ENCODE results near the gene ETFDH.
"Not testable (repeated sequence)": the region's sequence is repeated elsewhere in the genome, so short reads cannot be mapped to it uniquely, and the experiment has no call there.

ETFDH gene

GRCh38 chr4:158739600-158739999 lies 67.5 kb downstream of the ETFDH start:
- TF ChIP-seq CTCF (IDR thresholded peaks at IDR 0.05; ENCODE audit: low read length) (no peak), EZH2phosphoT487 (IDR thresholded peaks at IDR 0.05; ENCODE audit: low read length) (no peak), EZH2 (optimal IDR thresholded peaks at IDR 0.05; ENCODE audit: low read depth, low read length) (no peak)
- no peaks in the 10 kb centered on the region for H3F3A ChIP-seq (ENCODE audit: insufficient read depth, low read length)
- H3K4me3 ChIP-seq (ENCODE audit: low read length) = no peak overlapping the region
- H3K27ac ChIP-seq (ENCODE audit: low read length) = no peak overlapping the region
- no peak overlapping the region for H3K4me2 ChIP-seq (ENCODE audit: low read depth, low read length)
- DNase-seq = no peak
- no peaks in the 10 kb centered on the region for H3K4me1 ChIP-seq (ENCODE audit: low read length)
- H3K9me2 ChIP-seq (replicated peaks; ENCODE audit: insufficient read depth, low read length) = no peaks in the 10 kb centered on the region
- H3K27me3 ChIP-seq (replicated peaks; ENCODE audit: insufficient read depth, low read length) = no peaks in the 10 kb centered on the region
- H3K9ac ChIP-seq (ENCODE audit: low read length) = no peak overlapping the region
- H2AFZ ChIP-seq (ENCODE audit: low read length) = no peak overlapping the region
- no peaks in the 10 kb centered on the region for H4K20me1 ChIP-seq (ENCODE audit: insufficient read depth, low read length)
- no peaks in the 10 kb centered on the region for H3K9me3 ChIP-seq (replicated peaks; ENCODE audit: insufficient read depth, low read length)
- H3K36me3 ChIP-seq (replicated peaks; ENCODE audit: insufficient read depth, low read length) = no peaks in the 10 kb centered on the region
- H3K79me2 ChIP-seq (ENCODE audit: low read length) = no peaks in the 10 kb centered on the region

- Histone ChIP-seq H3K9me2 (replicated peaks; ENCODE audit: insufficient read depth, low read length) (no peaks in the 10 kb centered on the region), H3K36me3 (replicated peaks; ENCODE audit: insufficient read depth, low read length) (no peaks in the 10 kb centered on the region), H3K9ac (ENCODE audit: low read length) (no peak overlapping the region), H4K20me1 (ENCODE audit: insufficient read depth, low read length) (no peaks in the 10 kb centered on the region), H3K9me3 (replicated peaks; ENCODE audit: insufficient read depth, low read length) (no peaks in the 10 kb centered on the region), H3K4me2 (ENCODE audit: low read depth, low read length) (no peak overlapping the region), H3K27ac (ENCODE audit: low read length) (no peak overlapping the region), H3K4me3 (ENCODE audit: low read length) (no peak overlapping the region), H3K27me3 (replicated peaks; ENCODE audit: insufficient read depth, low read length) (no peaks in the 10 kb centered on the region), H3K79me2 (ENCODE audit: low read length) (no peaks in the 10 kb centered on the region), H3K4me1 (ENCODE audit: low read length) (no peaks in the 10 kb centered on the region), H2AFZ (ENCODE audit: low read length) (no peak overlapping the region), H3F3A (ENCODE audit: insufficient read depth, low read length) (no peaks in the 10 kb centered on the region)
- no peak for DNase-seq
- no peak for TF ChIP-seq CTCF (IDR thresholded peaks at IDR 0.05; ENCODE audit: low read length)
- TF ChIP-seq EZH2phosphoT487 (IDR thresholded peaks at IDR 0.05; ENCODE audit: low read length) = no peak
- TF ChIP-seq EZH2 (optimal IDR thresholded peaks at IDR 0.05; ENCODE audit: low read depth, low read length) = no peak
These were observed 69.4 kb downstream of the ETFDH start for GRCh38 chr4:158741326-158742021.

GRCh38 chr4:158746537-158746936 lies 74.4 kb downstream of the ETFDH start:
- not testable (repeated sequence) for H3K4me2 ChIP-seq (ENCODE audit: low read depth, low read length); H3K9me3 ChIP-seq (replicated peaks; ENCODE audit: insufficient read depth, low read length); H4K20me1 ChIP-seq (ENCODE audit: insufficient read depth, low read length); H3K4me3 ChIP-seq (ENCODE audit: low read length); H2AFZ ChIP-seq (ENCODE audit: low read length); DNase-seq; H3K79me2 ChIP-seq (ENCODE audit: low read length); H3F3A ChIP-seq (ENCODE audit: insufficient read depth, low read length); H3K27me3 ChIP-seq (replicated peaks; ENCODE audit: insufficient read depth, low read length); H3K9ac ChIP-seq (ENCODE audit: low read length); H3K36me3 ChIP-seq (replicated peaks; ENCODE audit: insufficient read depth, low read length); H3K9me2 ChIP-seq (replicated peaks; ENCODE audit: insufficient read depth, low read length); H3K4me1 ChIP-seq (ENCODE audit: low read length); H3K27ac ChIP-seq (ENCODE audit: low read length)

GRCh38 chr4:158750379-158750778 lies 78.3 kb downstream of the ETFDH start:
- H3K79me2 ChIP-seq (ENCODE audit: low read length) = no peaks in the 10 kb centered on the region
- H3K9ac ChIP-seq (ENCODE audit: low read length) = no peak overlapping the region
- H3K9me3 ChIP-seq (replicated peaks; ENCODE audit: insufficient read depth, low read length) = no peaks in the 10 kb centered on the region
- H3K27ac ChIP-seq (ENCODE audit: low read length) = no peak overlapping the region
- no peaks in the 10 kb centered on the region for H3K36me3 ChIP-seq (replicated peaks; ENCODE audit: insufficient read depth, low read length)
- no peaks in the 10 kb centered on the region for H3K4me1 ChIP-seq (ENCODE audit: low read length)
- no peak overlapping the region for H2AFZ ChIP-seq (ENCODE audit: low read length)
- no peaks in the 10 kb centered on the region for H4K20me1 ChIP-seq (ENCODE audit: insufficient read depth, low read length)
- TF ChIP-seq CTCF (IDR thresholded peaks at IDR 0.05; ENCODE audit: low read length) (no peak), EZH2phosphoT487 (IDR thresholded peaks at IDR 0.05; ENCODE audit: low read length) (no peak), EZH2 (optimal IDR thresholded peaks at IDR 0.05; ENCODE audit: low read depth, low read length) (no peak)
- no peak overlapping the region for H3K4me2 ChIP-seq (ENCODE audit: low read depth, low read length)
- H3K27me3 ChIP-seq (replicated peaks; ENCODE audit: insufficient read depth, low read length) = no peaks in the 10 kb centered on the region
- no peak overlapping the region for H3K4me3 ChIP-seq (ENCODE audit: low read length)
- no peak for DNase-seq
- no peaks in the 10 kb centered on the region for H3K9me2 ChIP-seq (replicated peaks; ENCODE audit: insufficient read depth, low read length)
- no peaks in the 10 kb centered on the region for H3F3A ChIP-seq (ENCODE audit: insufficient read depth, low read length)
